CD4-positive, alpha-beta T cell treated with Interleukin-6 for 4 hours (primary cell): Measurements from ENCODE around the gene PTPRE.
A peak's percentile ranks its signal among the peaks of the same experiment; 100 is the strongest.

Experiments used
- DNase-seq: peaks from one replicate; pipeline ENCODE4 v3.0.0-alpha.2; 2020; ENCODE audit warnings: mixed read lengths

PTPRE gene

GRCh38 chr10:127906548-127907377 is at the start of gene PTPRE:
Gene PTPRE, plus strand, starts transcription at chr10:127907103. Its CDS starts 133,779 bp downstream, at chr10:128040882.
- DNase-seq: peak; percentile 71

- DNase-seq: no peak
Observed at GRCh38 chr10:127860592-127860991, 46.3 kb upstream of the PTPRE start.

- DNase-seq: no peak
Observed at GRCh38 chr10:127863231-127863825, 43.6 kb upstream of the PTPRE start.

GRCh38 chr10:127866276-127867013 is 40.5 kb upstream of the PTPRE start:
- DNase-seq: no peak

- DNase-seq: no peak
Observed at GRCh38 chr10:127867805-127868204, 39.1 kb upstream of the PTPRE start.

GRCh38 chr10:127869329-127869728 is 37.6 kb upstream of the PTPRE start:
- DNase-seq: no peak

- no peak for DNase-seq
Observed at GRCh38 chr10:127871631-127872010, 35.3 kb upstream of the PTPRE start.

GRCh38 chr10:127872011-127872761 is 34.7 kb upstream of the PTPRE start:
- DNase-seq: no peak

GRCh38 chr10:127872871-127873600 is 33.9 kb upstream of the PTPRE start:
- no peak for DNase-seq

GRCh38 chr10:127873901-127874470 is 32.9 kb upstream of the PTPRE start:
- no peak for DNase-seq

- no peak for DNase-seq
Observed at GRCh38 chr10:127874671-127875448, 32.0 kb upstream of the PTPRE start.

GRCh38 chr10:127875449-127875765 is 31.5 kb upstream of the PTPRE start:
- DNase-seq: no peak

- DNase-seq: no peak
Observed at GRCh38 chr10:127875916-127876315, 31.0 kb upstream of the PTPRE start.

GRCh38 chr10:127877116-127877515 is 29.8 kb upstream of the PTPRE start:
- DNase-seq: no peak

GRCh38 chr10:127877699-127878098 is 29.2 kb upstream of the PTPRE start:
- DNase-seq: no peak

- no peak for DNase-seq
Observed at GRCh38 chr10:127878475-127879055, 28.3 kb upstream of the PTPRE start.

GRCh38 chr10:127880557-127880956 is 26.3 kb upstream of the PTPRE start:
- DNase-seq: no peak

GRCh38 chr10:127881262-127881661 is 25.6 kb upstream of the PTPRE start:
- no peak for DNase-seq

GRCh38 chr10:127882391-127882790 is 24.5 kb upstream of the PTPRE start:
- DNase-seq: no peak

- DNase-seq: no peak
Observed at GRCh38 chr10:127882801-127883459, 24.0 kb upstream of the PTPRE start.
